NCI-H1694 treated with DMSO at 0.1 percent for 48 hours (cell line): ENCODE measurements around the gene NUP88.

Experiments
- DNase-seq: peaks from one replicate; lab custom pipeline; 2025; lab: John Stamatoyannopoulos, UW

The NUP88 gene

GRCh38 chr17:5355421-5356129, 63.9 kb downstream of the NUP88 start:
- DNase-seq, result no peak

GRCh38 chr17:5354886-5355415, 64.5 kb downstream of the NUP88 start:
- no peak for DNase-seq

- DNase-seq, result no peak
Observed at GRCh38 chr17:5354310-5354709, 65.2 kb downstream of the NUP88 start.

GRCh38 chr17:5352681-5353289, 66.7 kb downstream of the NUP88 start:
- no peak for DNase-seq

- no peak for DNase-seq
Observed at GRCh38 chr17:5344914-5345313, 74.5 kb downstream of the NUP88 start.
